A549 (cell line): Measurements from ENCODE around the gene GJD2.

ENCODE experiments used
- CBX2 ChIP-seq: fragments of 200-600 bp; sonication (generic); IDR thresholded peaks from 2 replicates; pipeline ENCODE4 v1.6.1; 2016; ENCODE audit warnings: low read depth, mild to moderate bottlenecking, borderline replicate concordance
- EP300 ChIP-seq, 2 experiments: fragments of >200 bp; sonication (Bioruptor Twin); formaldehyde crosslinking; IDR thresholded peaks; 2 replicates in 1 of 2; 3 replicates in 1 of 2; pipeline ENCODE4 v1.6.1; 2016 to 2017
- FOSL2 ChIP-seq, 2 experiments: fragments of 450-650 bp in 1 of 2; fragments of >200 bp in 1 of 2; sonication (Bioruptor Twin) in 1 of 2; formaldehyde crosslinking; IDR thresholded peaks; 2 replicates each; pipeline versions ENCODE4 v1.5.0 to v1.6.1; 2016 to 2020; ENCODE audit warnings: mild to moderate bottlenecking in 1 of 2, moderate library complexity in 1 of 2
- NR3C1 ChIP-seq: fragments of >200 bp; sonication (Bioruptor Twin); formaldehyde crosslinking; IDR thresholded peaks from 3 replicates; pipeline ENCODE4 v1.6.1; 2017
- POLR2A ChIP-seq: IDR thresholded peaks from 2 replicates; pipeline ENCODE4 v1.6.1; 2012; ENCODE audit warnings: mild to moderate bottlenecking, low read length
- ZC3H11A ChIP-seq: fragments of 450-650 bp; IDR thresholded peaks from 2 replicates; pipeline ENCODE4 v1.6.1; 2014; ENCODE audit warnings: antibody characterized with exemption, mild to moderate bottlenecking
- TF ChIP-seq, protein P1 (sequence below): fragments of >200 bp; sonication (Bioruptor Twin); formaldehyde crosslinking; IDR thresholded peaks from 3 replicates; pipeline ENCODE4 v1.5.1; 2016
- TF ChIP-seq, protein P2 (sequence below): fragments of 200-600 bp; sonication (generic); IDR thresholded peaks from 2 replicates; pipeline ENCODE4 v1.6.1; 2016; ENCODE audit warnings: antibody characterized with exemption, mild to moderate bottlenecking, moderate library complexity
- TF ChIP-seq, protein P3 (sequence below): fragments of 150-350 bp; IDR thresholded peaks from 2 replicates; pipeline ENCODE4 v1.6.1; 2014; ENCODE audit warnings: low read depth, mild to moderate bottlenecking, low read length

DNA sequence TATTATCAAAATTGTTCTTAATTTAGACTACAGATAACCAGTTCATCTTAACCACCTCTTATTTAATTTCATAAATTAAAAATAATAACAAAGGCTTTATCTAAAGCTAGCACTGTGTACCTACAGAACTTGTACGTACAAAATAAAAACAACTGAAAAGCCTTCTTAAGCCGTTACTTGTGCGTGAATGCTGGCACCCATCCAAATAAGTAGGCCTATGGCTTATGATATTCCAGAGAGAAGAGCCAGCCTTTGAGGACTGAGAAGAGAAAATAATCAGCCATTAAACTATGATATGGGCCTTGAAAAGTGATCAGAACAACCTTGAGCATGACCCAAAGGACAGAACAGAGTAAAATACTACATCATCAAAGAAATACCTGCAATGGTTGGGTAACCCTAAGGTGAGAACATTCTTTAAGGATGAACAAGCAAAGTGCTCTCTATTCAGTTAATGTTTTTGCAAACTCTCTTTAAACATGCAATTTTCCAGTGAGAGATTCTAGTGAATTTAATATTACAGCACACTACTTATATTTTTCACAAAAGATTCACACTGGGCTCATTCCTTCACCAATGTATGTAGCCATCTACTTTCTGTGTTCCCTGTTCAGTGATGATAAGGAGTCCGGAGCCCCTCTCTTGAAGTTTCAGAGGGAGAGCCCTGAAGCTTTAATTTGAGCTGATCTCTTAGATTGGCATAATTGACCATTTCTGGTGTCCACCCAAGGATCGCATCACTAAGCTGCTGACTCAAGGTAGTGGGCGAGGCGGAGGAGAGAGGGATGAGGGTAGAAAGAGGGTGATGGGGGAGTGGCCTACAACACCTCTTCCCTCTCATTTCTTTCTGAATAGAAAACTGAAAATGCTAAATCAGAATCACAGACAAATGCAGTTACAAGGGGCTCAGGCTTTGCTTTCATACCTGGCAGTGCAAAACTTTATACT lies 48.3 kb upstream of the GJD2 start:
- TF ChIP-seq EP300 (IDR thresholded peaks at IDR 0.05) (no peak), POLR2A (no peak), FOSL2 (IDR thresholded peaks at IDR 0.05) (no peak), FOSL2 (CRISPR knock-in tag; IDR thresholded peaks at IDR 0.05) (no peak), NR3C1 (no peak), ZC3H11A (no peak), CBX2 (no peak)
- TF ChIP-seq, protein P1, sequence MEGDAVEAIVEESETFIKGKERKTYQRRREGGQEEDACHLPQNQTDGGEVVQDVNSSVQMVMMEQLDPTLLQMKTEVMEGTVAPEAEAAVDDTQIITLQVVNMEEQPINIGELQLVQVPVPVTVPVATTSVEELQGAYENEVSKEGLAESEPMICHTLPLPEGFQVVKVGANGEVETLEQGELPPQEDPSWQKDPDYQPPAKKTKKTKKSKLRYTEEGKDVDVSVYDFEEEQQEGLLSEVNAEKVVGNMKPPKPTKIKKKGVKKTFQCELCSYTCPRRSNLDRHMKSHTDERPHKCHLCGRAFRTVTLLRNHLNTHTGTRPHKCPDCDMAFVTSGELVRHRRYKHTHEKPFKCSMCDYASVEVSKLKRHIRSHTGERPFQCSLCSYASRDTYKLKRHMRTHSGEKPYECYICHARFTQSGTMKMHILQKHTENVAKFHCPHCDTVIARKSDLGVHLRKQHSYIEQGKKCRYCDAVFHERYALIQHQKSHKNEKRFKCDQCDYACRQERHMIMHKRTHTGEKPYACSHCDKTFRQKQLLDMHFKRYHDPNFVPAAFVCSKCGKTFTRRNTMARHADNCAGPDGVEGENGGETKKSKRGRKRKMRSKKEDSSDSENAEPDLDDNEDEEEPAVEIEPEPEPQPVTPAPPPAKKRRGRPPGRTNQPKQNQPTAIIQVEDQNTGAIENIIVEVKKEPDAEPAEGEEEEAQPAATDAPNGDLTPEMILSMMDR: no peak
- TF ChIP-seq, protein P2, sequence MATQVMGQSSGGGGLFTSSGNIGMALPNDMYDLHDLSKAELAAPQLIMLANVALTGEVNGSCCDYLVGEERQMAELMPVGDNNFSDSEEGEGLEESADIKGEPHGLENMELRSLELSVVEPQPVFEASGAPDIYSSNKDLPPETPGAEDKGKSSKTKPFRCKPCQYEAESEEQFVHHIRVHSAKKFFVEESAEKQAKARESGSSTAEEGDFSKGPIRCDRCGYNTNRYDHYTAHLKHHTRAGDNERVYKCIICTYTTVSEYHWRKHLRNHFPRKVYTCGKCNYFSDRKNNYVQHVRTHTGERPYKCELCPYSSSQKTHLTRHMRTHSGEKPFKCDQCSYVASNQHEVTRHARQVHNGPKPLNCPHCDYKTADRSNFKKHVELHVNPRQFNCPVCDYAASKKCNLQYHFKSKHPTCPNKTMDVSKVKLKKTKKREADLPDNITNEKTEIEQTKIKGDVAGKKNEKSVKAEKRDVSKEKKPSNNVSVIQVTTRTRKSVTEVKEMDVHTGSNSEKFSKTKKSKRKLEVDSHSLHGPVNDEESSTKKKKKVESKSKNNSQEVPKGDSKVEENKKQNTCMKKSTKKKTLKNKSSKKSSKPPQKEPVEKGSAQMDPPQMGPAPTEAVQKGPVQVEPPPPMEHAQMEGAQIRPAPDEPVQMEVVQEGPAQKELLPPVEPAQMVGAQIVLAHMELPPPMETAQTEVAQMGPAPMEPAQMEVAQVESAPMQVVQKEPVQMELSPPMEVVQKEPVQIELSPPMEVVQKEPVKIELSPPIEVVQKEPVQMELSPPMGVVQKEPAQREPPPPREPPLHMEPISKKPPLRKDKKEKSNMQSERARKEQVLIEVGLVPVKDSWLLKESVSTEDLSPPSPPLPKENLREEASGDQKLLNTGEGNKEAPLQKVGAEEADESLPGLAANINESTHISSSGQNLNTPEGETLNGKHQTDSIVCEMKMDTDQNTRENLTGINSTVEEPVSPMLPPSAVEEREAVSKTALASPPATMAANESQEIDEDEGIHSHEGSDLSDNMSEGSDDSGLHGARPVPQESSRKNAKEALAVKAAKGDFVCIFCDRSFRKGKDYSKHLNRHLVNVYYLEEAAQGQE: no peak
- TF ChIP-seq, protein P3, sequence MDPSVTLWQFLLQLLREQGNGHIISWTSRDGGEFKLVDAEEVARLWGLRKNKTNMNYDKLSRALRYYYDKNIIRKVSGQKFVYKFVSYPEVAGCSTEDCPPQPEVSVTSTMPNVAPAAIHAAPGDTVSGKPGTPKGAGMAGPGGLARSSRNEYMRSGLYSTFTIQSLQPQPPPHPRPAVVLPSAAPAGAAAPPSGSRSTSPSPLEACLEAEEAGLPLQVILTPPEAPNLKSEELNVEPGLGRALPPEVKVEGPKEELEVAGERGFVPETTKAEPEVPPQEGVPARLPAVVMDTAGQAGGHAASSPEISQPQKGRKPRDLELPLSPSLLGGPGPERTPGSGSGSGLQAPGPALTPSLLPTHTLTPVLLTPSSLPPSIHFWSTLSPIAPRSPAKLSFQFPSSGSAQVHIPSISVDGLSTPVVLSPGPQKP: no peak
